Measurements from ENCODE around the gene STXBP5.

GRCh38 chr6:147176795-147177194, 27.4 kb upstream of the STXBP5 start:
- TF ChIP-seq CTCF (optimal IDR thresholded peaks at IDR 0.05 in 1 of 3, IDR thresholded peaks at IDR 0.05 in 1 of 3, conservative IDR thresholded peaks at IDR 0.05 in 1 of 3; ENCODE audit: extremely low read depth in 1 of 3, insufficient read depth in 2 of 3, low read length in 3 of 3) (no peak), EZH2 (IDR thresholded peaks at IDR 0.05; ENCODE audit: low read length) (no peak)
